ENCODE results near the gene LRMDA.
"Not testable (repeated sequence)": the region's sequence is repeated elsewhere in the genome, so short reads cannot be mapped to it uniquely, and the experiment has no call there.

LRMDA gene

DNA sequence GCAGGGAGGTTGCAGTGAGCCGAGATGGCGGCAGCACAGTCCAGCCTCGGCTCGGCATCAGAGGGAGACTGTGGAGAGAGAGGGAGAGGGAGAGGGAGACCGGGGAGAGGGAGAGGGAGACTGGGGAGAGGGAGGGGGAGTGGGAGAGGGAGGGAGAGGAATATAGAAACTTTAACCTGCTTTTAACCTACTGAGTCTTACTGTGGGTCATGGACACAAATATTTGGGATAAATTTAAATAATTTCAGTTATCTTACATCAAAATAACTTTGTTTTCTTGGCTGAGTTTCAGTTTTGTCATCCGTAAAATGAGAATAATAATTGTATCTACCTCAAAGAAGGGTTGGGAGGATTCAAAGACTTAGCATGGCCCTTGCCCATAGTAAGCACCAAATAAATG is 319.8 kb downstream of the LRMDA start:
- no peaks in the 10 kb centered on the region for H3K36me3 ChIP-seq (replicated peaks)
- H3K9me3 ChIP-seq = no peaks in the 10 kb centered on the region
- DNase-seq (ENCODE audit: low spot score in 2 of 2) = no peak
- no peaks in the 10 kb centered on the region for H3K27me3 ChIP-seq (ENCODE audit: low read depth)
- H3K4me3 ChIP-seq = no peak overlapping the region
- in situ Hi-C loops (cut with MboI; ENCODE audit: low sequenced_read_pairs) = no loop called here
- H3K4me1 ChIP-seq = no peaks in the 10 kb centered on the region

DNA sequence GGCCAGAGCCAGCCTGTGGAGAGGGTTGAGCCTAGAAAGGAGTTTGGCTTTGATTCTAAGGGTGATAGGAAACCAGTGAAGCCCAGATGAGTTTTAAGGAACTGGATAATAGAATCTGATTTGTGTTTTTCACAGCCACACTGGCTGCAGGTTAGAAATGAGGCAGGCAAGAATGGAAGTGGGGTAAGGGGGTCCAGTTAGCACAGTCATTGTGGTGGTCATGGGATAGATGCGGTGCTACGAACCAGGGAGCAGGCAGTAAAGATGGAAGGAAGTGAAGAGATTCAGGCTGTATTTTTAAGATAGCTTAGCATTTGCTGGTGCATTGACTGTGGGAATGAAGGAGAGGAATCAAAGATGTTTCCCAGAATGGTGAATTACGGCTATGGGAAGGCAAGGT is 322.2 kb downstream of the LRMDA start:
- DNase-seq (ENCODE audit: low spot score in 2 of 2) = no peak
- Histone ChIP-seq H3K4me3 (no peak overlapping the region), H3K27me3 (ENCODE audit: low read depth) (no peaks in the 10 kb centered on the region), H3K36me3 (replicated peaks) (no peaks in the 10 kb centered on the region), H3K4me1 (no peaks in the 10 kb centered on the region), H3K9me3 (no peaks in the 10 kb centered on the region)
- in situ Hi-C loops (cut with MboI; ENCODE audit: low sequenced_read_pairs) = no loop called here

DNA sequence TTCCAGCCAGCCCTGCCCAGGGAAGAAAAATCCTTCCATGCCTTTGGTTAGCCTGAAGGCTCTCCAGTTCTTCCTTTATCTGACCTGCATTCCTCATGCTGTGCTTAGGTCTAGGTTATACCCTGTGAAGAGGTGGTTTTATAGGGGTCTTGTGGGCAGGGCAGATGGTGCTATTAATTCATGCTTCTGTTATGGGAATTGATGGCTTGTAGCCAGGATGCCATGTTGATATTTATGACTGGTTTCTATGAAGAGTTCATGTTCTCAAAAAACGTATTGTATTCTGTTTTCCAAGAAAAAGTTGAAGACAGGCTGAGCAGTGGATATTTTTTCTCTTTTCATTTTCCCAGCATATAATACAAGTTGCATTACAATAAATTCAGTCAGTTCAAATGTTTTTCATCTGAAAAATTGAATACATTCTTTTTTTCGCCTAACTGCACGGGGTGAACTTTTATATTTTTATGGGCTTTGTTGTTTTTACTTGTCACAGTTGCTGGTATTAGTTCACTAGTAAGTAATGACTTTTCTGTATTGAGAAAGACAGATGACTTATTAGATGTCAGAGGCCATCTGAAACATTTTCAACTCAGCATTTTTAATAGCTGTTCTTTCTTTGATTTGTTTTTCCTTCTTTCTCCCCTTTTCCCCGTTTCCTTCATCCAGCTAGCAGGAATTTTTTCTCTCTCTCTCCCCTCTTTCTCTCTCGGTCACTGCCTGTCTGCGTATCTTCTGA is 322.8 kb downstream of the LRMDA start:
- no peaks in the 10 kb centered on the region for H3K9me3 ChIP-seq
- no peaks in the 10 kb centered on the region for H3K36me3 ChIP-seq (replicated peaks)
- no peak overlapping the region for H3K4me3 ChIP-seq
- H3K4me1 ChIP-seq = no peaks in the 10 kb centered on the region
- no peaks in the 10 kb centered on the region for H3K27me3 ChIP-seq (ENCODE audit: low read depth)
- DNase-seq (ENCODE audit: low spot score in 2 of 2) = no peak
- in situ Hi-C loops (cut with MboI; ENCODE audit: low sequenced_read_pairs) = no loop called here

DNA sequence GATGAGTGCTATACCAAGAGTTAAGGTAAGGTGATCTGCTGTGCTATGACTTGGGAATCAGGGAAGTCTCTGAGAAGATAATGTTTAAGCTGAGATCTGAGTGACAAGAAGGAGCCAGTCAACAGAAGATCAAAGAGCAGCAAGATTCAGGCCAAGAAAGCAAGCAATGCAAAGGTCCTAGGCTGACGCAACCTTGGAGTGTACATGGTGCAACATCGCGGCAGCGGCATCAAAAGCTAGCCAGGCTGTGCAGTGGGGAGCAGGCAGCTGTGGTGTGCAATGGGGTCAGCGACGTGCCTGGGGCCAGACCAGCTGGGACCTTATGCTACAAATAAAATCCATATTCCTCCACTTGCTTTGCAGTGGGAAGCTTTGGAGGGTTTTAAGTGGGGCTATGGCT is 324.1 kb downstream of the LRMDA start:
- Histone ChIP-seq H3K9me3 (no peaks in the 10 kb centered on the region), H3K36me3 (replicated peaks) (no peaks in the 10 kb centered on the region), H3K27me3 (ENCODE audit: low read depth) (no peaks in the 10 kb centered on the region), H3K4me1 (no peaks in the 10 kb centered on the region), H3K4me3 (no peak overlapping the region)
- in situ Hi-C loops (cut with MboI; ENCODE audit: low sequenced_read_pairs) = no loop called here
- DNase-seq (ENCODE audit: low spot score in 2 of 2) = no peak

DNA sequence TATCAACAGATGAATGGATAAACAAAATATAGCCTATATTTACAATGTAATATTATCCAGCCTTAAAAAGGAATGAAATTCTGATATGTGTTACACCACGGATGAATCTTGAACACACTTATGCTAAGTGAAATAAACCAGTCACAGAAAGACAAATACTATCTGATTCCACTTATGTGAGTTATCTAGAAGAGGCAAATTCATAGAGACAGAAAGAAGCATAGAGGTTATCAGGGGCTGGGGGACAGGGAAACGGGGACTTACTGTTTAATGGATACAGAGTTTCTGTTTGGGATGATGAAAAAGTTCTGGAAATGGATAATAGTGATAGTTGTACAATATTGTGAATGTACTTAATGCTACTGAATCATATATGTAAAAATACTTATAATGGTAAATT is 329.9 kb downstream of the LRMDA start:
- Histone ChIP-seq H3K4me3 (no peak overlapping the region), H3K27me3 (ENCODE audit: low read depth) (no peaks in the 10 kb centered on the region), H3K4me1 (no peaks in the 10 kb centered on the region), H3K36me3 (replicated peaks) (no peaks in the 10 kb centered on the region), H3K9me3 (no peaks in the 10 kb centered on the region)
- in situ Hi-C loops (cut with MboI; ENCODE audit: low sequenced_read_pairs) = no loop called here
- DNase-seq (ENCODE audit: low spot score in 2 of 2) = no peak

DNA sequence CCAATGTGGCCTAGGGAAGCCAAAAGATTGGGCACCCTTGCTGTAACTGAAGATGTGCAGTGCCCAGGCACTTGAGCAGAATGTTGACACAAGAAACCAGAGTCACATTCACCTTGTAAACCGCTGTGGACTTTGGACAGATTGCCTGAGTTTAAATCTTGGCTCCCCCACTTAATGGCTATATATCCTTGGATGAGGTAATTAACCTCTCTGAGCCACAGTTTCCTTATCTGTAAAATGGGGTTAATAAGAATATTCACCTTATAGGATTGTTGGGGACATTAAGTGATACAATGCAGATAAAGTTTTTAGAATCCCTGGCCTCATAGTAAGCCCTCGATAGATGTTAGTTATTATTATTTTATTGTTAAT is 331.0 kb downstream of the LRMDA start:
- H3K27me3 ChIP-seq (ENCODE audit: low read depth) = no peaks in the 10 kb centered on the region
- no peak overlapping the region for H3K4me3 ChIP-seq
- H3K36me3 ChIP-seq (replicated peaks) = no peaks in the 10 kb centered on the region
- H3K9me3 ChIP-seq = no peaks in the 10 kb centered on the region
- DNase-seq (ENCODE audit: low spot score in 2 of 2) = no peak
- in situ Hi-C loops (cut with MboI; ENCODE audit: low sequenced_read_pairs) = no loop called here
- no peaks in the 10 kb centered on the region for H3K4me1 ChIP-seq

DNA sequence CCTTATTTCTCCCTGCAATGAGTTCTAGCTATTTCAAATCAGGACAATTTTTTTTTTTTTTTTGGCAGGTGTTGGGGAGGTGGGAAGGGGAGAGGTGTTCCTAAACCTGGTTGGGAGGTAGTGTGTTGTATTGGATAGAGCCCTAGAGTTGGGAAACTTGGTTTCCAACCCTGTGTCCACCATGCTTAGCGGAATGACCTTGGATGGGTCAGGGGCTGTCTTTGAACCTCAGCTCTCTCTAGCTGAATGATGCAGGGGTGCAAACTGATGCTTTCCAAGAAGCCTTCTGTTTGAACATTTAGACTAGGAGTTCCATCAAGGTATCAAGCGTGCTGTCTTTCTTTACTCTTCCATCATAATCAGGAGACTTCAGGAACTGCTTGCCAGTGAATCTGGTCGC is 332.2 kb downstream of the LRMDA start:
- DNase-seq (ENCODE audit: low spot score in 2 of 2) = no peak
- no peaks in the 10 kb centered on the region for H3K27me3 ChIP-seq (ENCODE audit: low read depth)
- H3K4me1 ChIP-seq = no peaks in the 10 kb centered on the region
- in situ Hi-C loops (cut with MboI; ENCODE audit: low sequenced_read_pairs) = no loop called here
- H3K36me3 ChIP-seq (replicated peaks) = no peaks in the 10 kb centered on the region
- H3K9me3 ChIP-seq = no peaks in the 10 kb centered on the region
- no peak overlapping the region for H3K4me3 ChIP-seq

DNA sequence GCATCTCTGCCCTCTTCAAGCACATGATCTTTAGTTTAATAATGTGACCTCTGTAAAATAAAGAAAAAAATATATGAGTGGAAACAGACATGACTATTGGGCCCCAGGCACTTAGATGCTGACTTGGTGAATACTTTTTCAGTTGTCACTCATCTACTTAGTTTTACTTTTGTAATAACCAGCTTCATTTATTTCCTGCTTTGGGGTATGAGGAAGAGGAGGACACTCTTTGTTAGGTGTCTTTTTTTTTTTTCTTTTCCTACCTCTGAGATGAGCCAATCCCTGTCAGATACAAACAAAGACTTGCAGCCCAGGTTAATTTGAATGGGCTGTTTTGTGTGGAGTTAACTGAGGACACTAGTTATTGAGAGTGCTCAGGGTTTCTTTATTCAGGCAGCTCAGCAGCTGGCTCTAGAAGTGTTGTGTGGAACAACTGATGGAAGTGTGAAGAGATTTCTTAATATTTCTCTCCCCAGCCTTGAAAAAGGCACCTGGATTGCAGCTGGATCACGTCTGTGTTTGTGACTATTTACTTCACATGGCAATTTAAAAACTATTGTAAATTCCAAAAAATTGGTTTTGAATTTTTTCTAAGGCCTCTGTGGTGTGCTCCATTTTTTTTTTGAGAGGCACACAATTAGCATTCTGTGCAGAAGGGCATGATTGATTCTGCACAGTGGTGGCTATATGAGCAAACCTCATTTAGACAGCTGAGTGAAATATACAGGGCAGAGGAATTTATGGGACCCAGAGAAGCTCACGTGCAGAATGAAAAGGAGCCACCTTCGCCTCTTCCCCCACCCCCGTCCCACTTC is 333.8 kb downstream of the LRMDA start:
- Histone ChIP-seq H3K4me1 (no peaks in the 10 kb centered on the region), H3K9me3 (no peaks in the 10 kb centered on the region), H3K36me3 (replicated peaks) (no peaks in the 10 kb centered on the region), H3K4me3 (no peak overlapping the region), H3K27me3 (ENCODE audit: low read depth) (no peaks in the 10 kb centered on the region)
- DNase-seq (ENCODE audit: low spot score in 2 of 2) = no peak
- in situ Hi-C loops (cut with MboI; ENCODE audit: low sequenced_read_pairs) = no loop called here

DNA sequence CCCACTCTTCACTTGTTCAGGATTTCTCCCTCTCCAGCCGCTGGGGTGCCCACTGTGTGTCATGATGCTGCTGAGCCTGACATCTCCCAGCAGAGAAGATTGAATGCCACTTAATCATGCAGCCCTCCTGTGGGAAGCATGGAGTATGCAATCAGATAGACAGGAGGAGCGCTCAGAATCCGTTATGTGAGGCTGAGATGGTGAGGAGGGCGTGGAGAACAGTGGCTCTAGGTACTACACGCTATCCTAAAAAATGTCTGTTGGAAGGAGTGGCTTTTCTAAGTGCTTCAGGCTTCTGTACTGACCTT is 334.3 kb downstream of the LRMDA start:
- in situ Hi-C loops (cut with MboI; ENCODE audit: low sequenced_read_pairs) = no loop called here
- Histone ChIP-seq H3K4me3 (no peak overlapping the region), H3K4me1 (no peaks in the 10 kb centered on the region), H3K36me3 (replicated peaks) (no peaks in the 10 kb centered on the region), H3K9me3 (no peaks in the 10 kb centered on the region), H3K27me3 (ENCODE audit: low read depth) (no peaks in the 10 kb centered on the region)
- no peak for DNase-seq (ENCODE audit: low spot score in 2 of 2)

DNA sequence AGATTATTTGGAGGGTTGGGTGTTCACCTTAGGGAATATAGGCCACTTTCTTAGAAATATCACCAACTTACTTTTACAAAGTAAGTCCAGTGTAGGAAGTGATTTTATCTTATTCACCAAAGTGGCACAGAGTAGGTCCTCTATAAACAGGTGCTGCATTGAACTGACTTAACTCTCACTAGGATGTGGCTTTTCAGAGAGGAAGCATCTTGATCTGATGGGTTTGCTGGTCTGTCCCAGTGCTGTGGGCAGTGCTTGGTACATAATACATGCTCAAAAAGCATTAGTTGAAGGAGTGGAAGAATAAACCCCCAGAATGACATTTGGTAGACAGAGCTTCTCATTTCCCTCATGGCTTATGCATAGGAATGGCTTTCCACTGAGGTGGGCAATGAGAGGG is 334.7 kb downstream of the LRMDA start:
- H3K36me3 ChIP-seq (replicated peaks) = no peaks in the 10 kb centered on the region
- no peak overlapping the region for H3K4me3 ChIP-seq
- no peaks in the 10 kb centered on the region for H3K27me3 ChIP-seq (ENCODE audit: low read depth)
- in situ Hi-C loops (cut with MboI; ENCODE audit: low sequenced_read_pairs) = no loop called here
- H3K9me3 ChIP-seq = no peaks in the 10 kb centered on the region
- no peaks in the 10 kb centered on the region for H3K4me1 ChIP-seq
- no peak for DNase-seq (ENCODE audit: low spot score in 2 of 2)

DNA sequence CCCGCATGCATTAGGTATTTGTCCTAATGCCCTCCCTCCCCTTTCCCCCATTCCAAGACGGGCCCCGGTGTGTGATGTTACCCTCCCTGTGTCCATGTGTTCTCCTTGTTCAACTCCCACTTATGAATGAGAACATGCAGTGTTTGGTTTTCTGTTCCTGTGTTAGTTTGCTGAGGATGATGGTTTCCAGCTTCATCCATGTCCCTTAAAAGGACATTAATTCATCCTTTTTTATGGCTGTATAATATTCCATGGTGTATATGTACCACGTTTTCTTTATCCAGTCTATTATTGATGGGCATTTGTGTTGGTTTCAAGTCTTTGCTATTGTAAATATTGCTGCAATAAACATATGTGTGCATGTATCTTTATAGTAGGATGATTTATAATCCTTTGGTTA is 335.3 kb downstream of the LRMDA start:
- H3K4me1 ChIP-seq; H3K9me3 ChIP-seq; H3K4me3 ChIP-seq; H3K36me3 ChIP-seq (replicated peaks); in situ Hi-C loops (cut with MboI; ENCODE audit: low sequenced_read_pairs); H3K27me3 ChIP-seq (ENCODE audit: low read depth); DNase-seq (ENCODE audit: low spot score in 2 of 2): not testable (repeated sequence)

DNA sequence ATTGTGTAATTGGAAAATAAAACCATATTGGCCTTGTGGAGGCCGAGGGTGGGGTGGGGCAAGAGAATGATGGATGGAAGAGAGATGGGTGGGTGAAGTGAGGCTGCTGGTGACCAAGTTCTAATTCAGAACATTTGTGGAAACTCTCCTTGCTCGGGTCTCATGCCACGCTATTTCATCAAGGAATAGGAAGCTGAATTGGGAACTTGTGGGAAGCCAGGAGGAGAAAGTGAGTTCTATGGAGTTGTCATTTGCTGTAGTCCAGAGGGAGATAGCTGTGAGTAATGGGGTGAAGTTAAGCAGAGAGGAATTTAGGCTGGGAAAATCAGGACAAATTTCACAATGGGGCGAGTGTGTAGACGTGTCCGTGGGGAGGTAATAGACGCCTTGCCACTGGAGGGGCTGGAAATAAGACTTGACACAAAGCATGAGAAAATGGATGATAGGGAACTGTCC is 339.2 kb downstream of the LRMDA start:
- in situ Hi-C loops (cut with MboI; ENCODE audit: low sequenced_read_pairs) = no loop called here
- no peak overlapping the region for H3K4me3 ChIP-seq
- H3K36me3 ChIP-seq (replicated peaks) = no peaks in the 10 kb centered on the region
- H3K4me1 ChIP-seq = no peaks in the 10 kb centered on the region
- no peaks in the 10 kb centered on the region for H3K9me3 ChIP-seq
- no peak for DNase-seq (ENCODE audit: low spot score in 2 of 2)
- H3K27me3 ChIP-seq (ENCODE audit: low read depth) = no peaks in the 10 kb centered on the region

DNA sequence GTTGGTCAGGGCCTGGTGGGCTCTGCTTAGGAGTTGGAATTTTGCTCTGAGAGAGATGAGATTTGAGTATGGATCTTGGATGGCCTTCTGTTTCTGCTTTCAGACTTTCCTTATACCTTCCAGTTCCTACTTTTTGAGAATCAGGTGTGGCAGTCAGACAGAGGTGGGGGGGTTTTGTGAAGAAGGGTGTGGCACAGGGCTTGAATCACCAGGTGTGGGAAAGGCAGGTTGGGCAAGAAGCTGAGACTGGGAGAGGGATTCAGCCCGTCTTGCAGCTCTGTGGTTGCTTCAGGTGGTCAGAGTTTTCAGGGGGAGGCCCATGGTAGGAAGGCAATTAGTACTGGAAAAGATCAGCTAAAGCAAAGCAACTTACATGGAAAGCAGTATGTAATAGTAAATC is 340.2 kb downstream of the LRMDA start:
- in situ Hi-C loops (cut with MboI; ENCODE audit: low sequenced_read_pairs) = no loop called here
- Histone ChIP-seq H3K4me1 (no peaks in the 10 kb centered on the region), H3K9me3 (no peaks in the 10 kb centered on the region), H3K27me3 (ENCODE audit: low read depth) (no peaks in the 10 kb centered on the region), H3K36me3 (replicated peaks) (no peaks in the 10 kb centered on the region), H3K4me3 (no peak overlapping the region)
- no peak for DNase-seq (ENCODE audit: low spot score in 2 of 2)

DNA sequence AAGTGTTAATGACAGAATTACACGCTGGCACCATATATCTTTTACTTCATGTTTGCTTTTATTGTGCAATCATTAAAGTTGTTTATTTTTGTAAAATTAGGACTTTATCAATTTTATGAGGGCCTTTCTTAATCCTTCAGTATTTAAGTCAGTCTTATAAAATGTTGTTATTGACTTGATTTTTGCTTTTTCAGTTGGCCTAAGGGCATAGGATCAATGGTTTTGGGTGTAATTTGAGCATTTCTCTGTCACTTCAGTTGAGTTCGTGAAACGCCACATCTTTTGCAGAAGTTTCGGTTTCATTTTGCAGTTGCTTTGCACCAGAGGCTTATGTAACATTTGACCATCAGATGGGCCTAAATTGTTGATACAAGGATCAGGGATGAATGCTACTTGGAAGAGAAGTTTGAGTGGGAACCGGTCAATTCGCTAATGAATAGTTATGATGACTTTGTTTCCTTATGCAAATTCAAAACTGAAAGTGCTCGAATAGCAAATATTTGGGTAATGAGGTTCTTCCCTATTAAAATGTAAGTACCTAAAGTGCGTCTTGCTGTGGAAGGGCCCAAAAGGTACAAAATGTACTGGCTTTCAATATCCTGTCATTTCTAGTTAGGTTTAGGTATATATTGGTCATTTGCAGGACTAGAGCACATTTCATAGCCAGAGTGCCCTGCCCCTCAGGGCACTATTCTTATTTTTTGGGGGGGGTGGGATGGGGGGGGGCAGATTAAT is 340.9 kb downstream of the LRMDA start:
- Histone ChIP-seq H3K9me3 (no peaks in the 10 kb centered on the region), H3K36me3 (replicated peaks) (no peaks in the 10 kb centered on the region), H3K4me3 (no peak overlapping the region), H3K4me1 (no peaks in the 10 kb centered on the region), H3K27me3 (ENCODE audit: low read depth) (no peaks in the 10 kb centered on the region)
- in situ Hi-C loops (cut with MboI; ENCODE audit: low sequenced_read_pairs) = no loop called here
- no peak for DNase-seq (ENCODE audit: low spot score in 2 of 2)

Data from HAP-1 (cell line).